ENCODE measurements around the gene ARHGAP24.

GRCh38 chr4:85938062-85938461 is 463.1 kb downstream of the ARHGAP24 start:
- TF ChIP-seq CTCF (IDR thresholded peaks at IDR 0.05), result no peak
- no peak for TF ChIP-seq POLR2AphosphoS5 (IDR thresholded peaks at IDR 0.05)
